K562 treated with DMSO at 1 percent for 12 hours (cell line): Measurements from ENCODE around the gene SNCG. TPM values are rescaled to one million over a fixed set of nuclear protein-coding genes. Genes with fewer than 3 reads are reported as not detected.

ENCODE experiments used
- total RNA-seq: library from RNA; unstranded; fragments of 300-600 nt; gene quantifications from 2 replicates; pipeline ENCODE4 v1.2.3, GENCODE V29; 2022; ENCODE audit not compliant: insufficient read depth

Gene SNCG
- total RNA-seq = 36.6 and 68.1 TPM in 2 replicates

DNA sequence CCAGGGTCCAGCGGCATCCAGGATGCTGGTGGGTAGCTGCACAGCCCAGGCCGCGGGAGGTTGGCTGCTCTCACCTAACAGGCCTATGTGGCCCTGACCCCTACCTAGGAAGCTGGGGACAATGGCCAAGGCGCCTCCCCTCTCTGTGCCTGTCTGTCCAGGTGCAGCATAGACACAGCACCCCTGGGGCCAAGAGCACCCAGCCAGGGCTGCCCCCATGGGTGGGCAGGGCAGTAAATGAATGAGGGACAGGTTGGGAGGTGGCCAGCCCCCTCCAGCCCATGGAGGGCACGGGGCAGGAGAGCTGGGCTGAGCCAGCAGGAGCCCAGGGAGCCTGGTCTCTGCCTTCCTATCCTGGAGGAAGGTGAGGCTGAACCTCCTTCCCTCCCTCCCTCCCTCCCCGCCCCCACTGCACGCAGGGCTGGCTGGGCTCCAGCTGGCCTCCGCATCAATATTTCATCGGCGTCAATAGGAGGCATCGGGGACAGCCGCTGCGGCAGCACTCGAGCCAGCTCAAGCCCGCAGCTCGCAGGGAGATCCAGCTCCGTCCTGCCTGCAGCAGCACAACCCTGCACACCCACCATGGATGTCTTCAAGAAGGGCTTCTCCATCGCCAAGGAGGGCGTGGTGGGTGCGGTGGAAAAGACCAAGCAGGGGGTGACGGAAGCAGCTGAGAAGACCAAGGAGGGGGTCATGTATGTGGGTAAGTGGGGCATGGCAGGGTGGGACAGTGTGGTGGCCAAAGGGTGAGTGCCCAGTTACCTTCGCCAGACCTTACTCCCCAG, at the start of gene SNCG:
SNCG (plus strand) TSS at position 484 of the 785 bp plus-strand sequence; CDS start at position 583, 99 bp downstream.

DNA sequence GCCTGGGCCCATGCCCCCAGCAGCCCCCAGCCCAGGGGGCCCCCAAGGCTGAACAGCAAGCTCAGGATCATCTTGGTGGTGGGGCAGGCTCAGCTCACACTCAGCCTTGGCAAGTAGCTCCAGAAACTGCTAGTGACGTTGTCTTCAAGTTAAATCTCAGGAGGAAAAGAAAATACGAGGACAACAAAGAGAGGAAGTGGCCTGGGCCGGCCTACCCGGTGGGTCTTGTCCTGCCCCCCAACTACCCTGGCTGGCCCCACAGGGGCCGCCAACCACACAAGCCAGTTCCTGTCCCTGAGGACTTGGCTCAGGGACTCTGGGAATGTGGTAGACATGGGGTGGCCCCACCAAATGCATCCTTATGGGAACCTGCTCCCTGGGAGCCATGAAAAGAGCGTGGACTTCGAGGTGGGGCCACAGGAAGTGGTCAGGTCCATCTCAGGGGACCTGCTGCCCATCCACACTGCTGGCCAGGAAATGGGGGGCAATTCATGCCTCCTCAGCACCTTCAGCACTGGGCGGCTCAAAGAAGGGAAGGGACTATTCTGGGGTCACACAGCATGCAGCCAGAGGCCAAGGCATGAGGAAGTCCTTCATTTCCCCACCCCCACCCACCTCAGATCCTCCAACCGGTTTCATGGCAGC, 806 bp upstream of the SNCG start, which contains the start of gene MMRN2:
MMRN2 (minus strand) TSS at position 145 of the 645 bp plus-strand sequence; CDS start at position 71, 74 bp downstream.

DNA sequence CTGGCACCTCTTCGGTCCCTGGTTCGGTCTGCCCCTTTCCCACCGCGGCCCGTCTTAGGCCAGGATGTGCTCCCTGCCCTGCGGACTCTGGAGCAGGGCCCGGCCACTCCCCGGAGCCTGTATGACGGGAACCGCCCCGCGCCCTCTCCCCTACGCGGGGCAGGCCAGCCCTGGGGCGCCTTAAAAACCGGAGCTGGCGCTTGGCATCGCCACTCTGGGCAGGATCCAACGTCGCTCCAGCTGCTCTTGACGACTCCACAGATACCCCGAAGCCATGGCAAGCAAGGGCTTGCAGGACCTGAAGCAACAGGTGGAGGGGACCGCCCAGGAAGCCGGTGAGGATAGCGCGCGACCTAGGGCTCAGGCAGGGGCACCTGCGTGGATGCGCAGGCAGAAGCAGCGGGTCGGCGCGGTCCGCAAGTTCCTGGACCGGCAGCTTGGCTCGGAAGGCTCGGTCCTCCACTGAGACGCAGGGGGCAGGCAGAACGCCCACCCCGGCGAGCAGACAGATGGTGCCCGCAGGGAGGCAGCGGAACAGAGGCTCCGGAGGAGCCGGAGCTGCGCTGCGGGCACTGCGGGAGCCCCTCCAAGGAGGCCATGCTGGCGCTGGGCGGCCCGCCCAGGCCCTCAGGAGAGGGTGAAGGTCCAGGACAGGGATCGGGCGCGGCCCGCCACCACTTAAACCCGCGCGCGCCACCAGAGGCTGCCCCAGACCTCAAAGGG, 10.0 kb downstream of the SNCG start, which contains the start of gene ADIRF:
ADIRF (plus strand) TSS at position 212 of the 723 bp plus-strand sequence; CDS start at position 275, 63 bp downstream.

Other genes with a start within 250 kb of the SNCG start
- gene BMPR1A, start 202.0 kb upstream of the SNCG start, total RNA-seq = 2.8 and 14.7 TPM in 2 replicates
- 0.28 and 1.0 TPM in 2 replicates for gene MMRN2, start 984 bp upstream of the SNCG start, total RNA-seq
- not detected in 2 replicates for gene ADIRF, start 9.9 kb downstream of the SNCG start, total RNA-seq
- not detected in 2 replicates for gene FAM25A, start 61.7 kb downstream of the SNCG start, total RNA-seq
- gene GLUD1, start 136.2 kb downstream of the SNCG start, total RNA-seq = 32.1 and 68.8 TPM in 2 replicates
- 5.0 and 13.9 TPM in 2 replicates for gene SHLD2, start 136.6 kb downstream of the SNCG start, total RNA-seq